ENCODE results near the gene SLC13A2.

DNA sequence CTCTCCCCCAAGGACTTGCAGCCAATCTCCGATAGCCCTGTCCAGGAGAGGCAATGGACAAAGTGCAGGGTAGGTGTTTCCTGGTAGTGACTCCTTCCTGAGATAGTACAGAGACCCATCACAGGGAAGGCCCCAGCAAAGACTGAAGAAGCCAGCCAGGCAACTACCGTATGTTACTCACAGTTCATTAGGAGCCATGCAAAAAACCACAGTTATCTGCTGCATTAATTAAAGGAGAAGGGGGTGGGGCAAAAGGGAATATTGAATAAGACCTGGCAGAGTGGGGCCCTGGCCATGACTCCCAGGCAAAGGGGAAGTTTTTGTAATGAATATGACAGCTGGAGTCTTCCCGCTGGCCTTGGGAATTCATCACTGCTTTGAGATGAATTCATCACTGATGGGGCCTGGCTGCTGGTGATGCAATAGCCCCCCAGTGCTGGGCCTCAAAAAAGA lies 2.5 kb upstream of the SLC13A2 start:
- TF ChIP-seq POLR2A (IDR thresholded peaks at IDR 0.05) = no peak
- TF ChIP-seq, protein P1, sequence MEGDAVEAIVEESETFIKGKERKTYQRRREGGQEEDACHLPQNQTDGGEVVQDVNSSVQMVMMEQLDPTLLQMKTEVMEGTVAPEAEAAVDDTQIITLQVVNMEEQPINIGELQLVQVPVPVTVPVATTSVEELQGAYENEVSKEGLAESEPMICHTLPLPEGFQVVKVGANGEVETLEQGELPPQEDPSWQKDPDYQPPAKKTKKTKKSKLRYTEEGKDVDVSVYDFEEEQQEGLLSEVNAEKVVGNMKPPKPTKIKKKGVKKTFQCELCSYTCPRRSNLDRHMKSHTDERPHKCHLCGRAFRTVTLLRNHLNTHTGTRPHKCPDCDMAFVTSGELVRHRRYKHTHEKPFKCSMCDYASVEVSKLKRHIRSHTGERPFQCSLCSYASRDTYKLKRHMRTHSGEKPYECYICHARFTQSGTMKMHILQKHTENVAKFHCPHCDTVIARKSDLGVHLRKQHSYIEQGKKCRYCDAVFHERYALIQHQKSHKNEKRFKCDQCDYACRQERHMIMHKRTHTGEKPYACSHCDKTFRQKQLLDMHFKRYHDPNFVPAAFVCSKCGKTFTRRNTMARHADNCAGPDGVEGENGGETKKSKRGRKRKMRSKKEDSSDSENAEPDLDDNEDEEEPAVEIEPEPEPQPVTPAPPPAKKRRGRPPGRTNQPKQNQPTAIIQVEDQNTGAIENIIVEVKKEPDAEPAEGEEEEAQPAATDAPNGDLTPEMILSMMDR (IDR thresholded peaks at IDR 0.05) = no peak

Data from heart left ventricle (tissue), 13 donors.